Epithelial cell of esophagus (primary cell): ENCODE data around the gene SPATA13.
A peak's percentile ranks its signal among the peaks of the same experiment; 100 is the strongest.

Experiments used
- DNase-seq: peaks from one replicate; pipeline ENCODE4 v3.0.0; 2010; ENCODE audit warnings: low read depth
- H3K4me3 ChIP-seq: 2 replicates; pipeline ENCODE4 v1.5.1; 2011; ENCODE audit warnings: mild to moderate bottlenecking, low read length, control low read depth
- CTCF ChIP-seq: IDR thresholded peaks from 2 replicates; pipeline ENCODE4 v1.5.1; 2011; ENCODE audit warnings: low read depth, mild to moderate bottlenecking, low read length, control low read depth, inconsistent platforms; ENCODE audit not compliant: insufficient read depth; ENCODE audit errors: missing control alignments

SPATA13 gene

GRCh38 chr13:24165746-24166145 is 5.2 kb downstream of the SPATA13 start:
- DNase-seq: peak; percentile 22
- TF ChIP-seq CTCF: no peak
- H3K4me3 ChIP-seq: no peak overlapping the region

- TF ChIP-seq CTCF: no peak
- H3K4me3 ChIP-seq: no peak overlapping the region
- DNase-seq: no peak
These were observed 6.0 kb downstream of the SPATA13 start for GRCh38 chr13:24166561-24166960.

GRCh38 chr13:24167666-24168391 is 7.3 kb downstream of the SPATA13 start:
- DNase-seq: no peak
- no peak for TF ChIP-seq CTCF
- H3K4me3 ChIP-seq: no peak overlapping the region

- TF ChIP-seq CTCF: no peak
- H3K4me3 ChIP-seq: no peak overlapping the region
- DNase-seq: no peak
These were observed 7.9 kb downstream of the SPATA13 start for GRCh38 chr13:24168392-24168750.

- no peak for DNase-seq
These were observed 8.5 kb downstream of the SPATA13 start for GRCh38 chr13:24168979-24169378.

GRCh38 chr13:24172071-24172470 is 11.6 kb downstream of the SPATA13 start:
- no peak overlapping the region for H3K4me3 ChIP-seq
- TF ChIP-seq CTCF: no peak
- DNase-seq: no peak

More at GRCh38 chr13:24168979-24169378, 8.5 kb downstream of the SPATA13 start:
- TF ChIP-seq CTCF: no peak
- H3K4me3 ChIP-seq: no peak overlapping the region

- DNase-seq: no peak
- no peak overlapping the region for H3K4me3 ChIP-seq
- TF ChIP-seq CTCF: no peak
These were observed 13.3 kb downstream of the SPATA13 start for GRCh38 chr13:24173795-24174194.
